MM.1S (cell line): ENCODE measurements around the gene PPP1R14C.

Experiments
- DNase-seq: peaks from one replicate; pipeline ENCODE4 v3.0.0-alpha.2; 2015
- H2AFZ ChIP-seq: fragments of 300-600 bp; sonication (generic); 2 replicates; pipeline ENCODE4 v1.6.0; 2016; ENCODE audit warnings: antibody characterized with exemption, low read length
- H3F3A ChIP-seq: fragments of 300-600 bp; sonication (generic); 2 replicates; pipeline ENCODE4 v1.6.1; 2016; ENCODE audit warnings: mild to moderate bottlenecking, antibody characterized with exemption, low read length, moderate library complexity, mixed read lengths; ENCODE audit not compliant: insufficient read depth
- H3K27ac ChIP-seq: fragments of 300-600 bp; sonication (generic); 2 replicates; pipeline ENCODE4 v1.5.1; 2016; ENCODE audit warnings: mild to moderate bottlenecking, low read length
- H3K27me3 ChIP-seq: fragments of 300-600 bp; sonication (generic); replicated peaks from 2 replicates; pipeline ENCODE4 v1.6.0; 2016; ENCODE audit warnings: low read length; ENCODE audit not compliant: insufficient read depth
- H3K36me3 ChIP-seq: fragments of 300-600 bp; sonication (generic); replicated peaks from 2 replicates; pipeline ENCODE4 v1.6.1; 2016; ENCODE audit warnings: mild to moderate bottlenecking, low read length, mixed read lengths; ENCODE audit not compliant: insufficient read depth
- H3K4me1 ChIP-seq: fragments of 300-600 bp; sonication (generic); 2 replicates; pipeline ENCODE4 v1.6.1; 2016; ENCODE audit warnings: low read length, mixed read lengths
- H3K4me2 ChIP-seq: fragments of 300-600 bp; sonication (generic); 2 replicates; pipeline ENCODE4 v1.6.0; 2016; ENCODE audit warnings: low read depth, low read length
- H3K4me3 ChIP-seq: fragments of 300-600 bp; sonication (generic); 2 replicates; pipeline ENCODE4 v1.5.1; 2016; ENCODE audit warnings: low read length, mixed read lengths
- H3K79me2 ChIP-seq: fragments of 300-600 bp; sonication (generic); 2 replicates; pipeline ENCODE4 v1.6.1; 2016; ENCODE audit warnings: mixed run types, low read length, mixed read lengths
- H3K9ac ChIP-seq: fragments of 300-600 bp; sonication (generic); 2 replicates; pipeline ENCODE4 v1.6.1; 2016; ENCODE audit warnings: low read length, mixed read lengths
- H3K9me2 ChIP-seq: fragments of 300-600 bp; sonication (generic); replicated peaks from 2 replicates; pipeline ENCODE4 v1.6.1; 2016; ENCODE audit warnings: mild to moderate bottlenecking, low read length, mixed read lengths; ENCODE audit not compliant: insufficient read depth
- H3K9me3 ChIP-seq: fragments of 300-600 bp; sonication (generic); replicated peaks from 2 replicates; pipeline ENCODE4 v1.6.1; 2016; ENCODE audit warnings: mild to moderate bottlenecking, low read length, mixed read lengths; ENCODE audit not compliant: insufficient read depth
- H4K20me1 ChIP-seq: fragments of 300-600 bp; sonication (generic); 2 replicates; pipeline ENCODE4 v1.6.1; 2016; ENCODE audit warnings: mild to moderate bottlenecking, low read length, moderate library complexity, mixed read lengths; ENCODE audit not compliant: insufficient read depth
- EZH2 ChIP-seq: fragments of 300-600 bp; sonication (generic); optimal IDR thresholded peaks from 2 replicates; pipeline ENCODE3; 2017; ENCODE audit warnings: low read depth, mild to moderate bottlenecking, antibody characterized with exemption, low read length, mixed read lengths
- EZH2phosphoT487 ChIP-seq: fragments of 300-600 bp; sonication (generic); IDR thresholded peaks from 2 replicates; pipeline ENCODE4 v1.6.1; 2018; ENCODE audit warnings: antibody characterized with exemption, low read length
- TF ChIP-seq, protein P1 (sequence below): fragments of 300-600 bp; sonication (generic); IDR thresholded peaks from 2 replicates; pipeline ENCODE4 v1.5.1; 2016; ENCODE audit warnings: antibody characterized with exemption, low read length, mixed read lengths

Gene PPP1R14C

DNA sequence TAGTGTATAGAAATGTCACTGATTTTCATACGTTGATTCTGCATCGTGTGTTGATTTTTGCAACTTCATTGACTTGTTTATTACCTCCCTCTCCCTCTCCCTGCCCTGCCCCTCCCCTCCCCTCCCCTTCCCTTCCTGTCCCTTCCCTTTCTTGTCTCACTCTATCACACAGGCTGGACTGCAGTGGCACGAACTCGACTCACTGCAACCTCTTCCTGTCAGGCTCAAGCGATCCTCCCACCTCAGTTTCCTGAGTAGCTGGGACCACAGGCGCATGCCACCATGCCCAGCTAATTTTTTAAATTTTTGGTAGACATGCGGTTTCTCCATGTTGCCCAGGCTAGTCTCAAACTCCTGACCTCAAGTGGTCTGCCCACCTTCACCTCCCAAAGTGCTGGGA is 19.2 kb upstream of the PPP1R14C start:
- Histone ChIP-seq H2AFZ (no peak overlapping the region), H3K36me3 (no peaks in the 10 kb centered on the region), H3K27ac (no peak overlapping the region), H3K4me2 (no peak overlapping the region), H3K79me2 (no peaks in the 10 kb centered on the region), H3K4me3 (no peak overlapping the region), H3K9me3 (no peaks in the 10 kb centered on the region), H4K20me1 (no peaks in the 10 kb centered on the region), H3K4me1 (no peaks in the 10 kb centered on the region), H3K27me3 (no peaks in the 10 kb centered on the region), H3F3A (no peaks in the 10 kb centered on the region), H3K9ac (no peak overlapping the region), H3K9me2 (no peaks in the 10 kb centered on the region)
- no peak for TF ChIP-seq EZH2phosphoT487
- TF ChIP-seq, protein P1, sequence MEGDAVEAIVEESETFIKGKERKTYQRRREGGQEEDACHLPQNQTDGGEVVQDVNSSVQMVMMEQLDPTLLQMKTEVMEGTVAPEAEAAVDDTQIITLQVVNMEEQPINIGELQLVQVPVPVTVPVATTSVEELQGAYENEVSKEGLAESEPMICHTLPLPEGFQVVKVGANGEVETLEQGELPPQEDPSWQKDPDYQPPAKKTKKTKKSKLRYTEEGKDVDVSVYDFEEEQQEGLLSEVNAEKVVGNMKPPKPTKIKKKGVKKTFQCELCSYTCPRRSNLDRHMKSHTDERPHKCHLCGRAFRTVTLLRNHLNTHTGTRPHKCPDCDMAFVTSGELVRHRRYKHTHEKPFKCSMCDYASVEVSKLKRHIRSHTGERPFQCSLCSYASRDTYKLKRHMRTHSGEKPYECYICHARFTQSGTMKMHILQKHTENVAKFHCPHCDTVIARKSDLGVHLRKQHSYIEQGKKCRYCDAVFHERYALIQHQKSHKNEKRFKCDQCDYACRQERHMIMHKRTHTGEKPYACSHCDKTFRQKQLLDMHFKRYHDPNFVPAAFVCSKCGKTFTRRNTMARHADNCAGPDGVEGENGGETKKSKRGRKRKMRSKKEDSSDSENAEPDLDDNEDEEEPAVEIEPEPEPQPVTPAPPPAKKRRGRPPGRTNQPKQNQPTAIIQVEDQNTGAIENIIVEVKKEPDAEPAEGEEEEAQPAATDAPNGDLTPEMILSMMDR, result no peak
- no peak for TF ChIP-seq EZH2
- no peak for DNase-seq

DNA sequence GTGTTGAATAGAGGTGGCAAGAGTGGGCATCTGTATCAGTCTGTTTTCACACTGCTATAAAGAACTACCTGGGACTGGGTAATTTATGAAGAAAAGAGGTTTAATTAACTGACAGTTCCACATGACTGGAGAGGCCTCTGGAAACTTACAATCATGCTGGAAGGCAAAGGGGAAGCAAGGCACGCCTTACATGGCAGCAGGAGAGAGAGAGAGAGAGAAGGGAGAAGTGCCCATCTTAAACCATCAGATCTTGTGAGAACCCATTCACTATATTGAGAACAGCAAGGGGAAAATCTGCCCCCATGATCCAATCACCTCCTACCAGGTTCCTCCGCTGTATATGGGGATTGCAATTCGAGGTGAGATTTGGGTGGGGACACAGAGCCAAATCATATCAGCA is 18.6 kb upstream of the PPP1R14C start:
- H3K79me2 ChIP-seq, result no peaks in the 10 kb centered on the region
- no peaks in the 10 kb centered on the region for H3K9me2 ChIP-seq
- no peak overlapping the region for H2AFZ ChIP-seq
- H3K4me2 ChIP-seq, result no peak overlapping the region
- TF ChIP-seq, protein P1, result no peak
- TF ChIP-seq EZH2 (no peak), EZH2phosphoT487 (no peak)
- H3K36me3 ChIP-seq, result no peaks in the 10 kb centered on the region
- H4K20me1 ChIP-seq, result no peaks in the 10 kb centered on the region
- no peaks in the 10 kb centered on the region for H3K4me1 ChIP-seq
- no peak for DNase-seq
- no peak overlapping the region for H3K9ac ChIP-seq
- no peaks in the 10 kb centered on the region for H3K9me3 ChIP-seq
- no peaks in the 10 kb centered on the region for H3F3A ChIP-seq
- no peaks in the 10 kb centered on the region for H3K27me3 ChIP-seq
- no peak overlapping the region for H3K4me3 ChIP-seq
- no peak overlapping the region for H3K27ac ChIP-seq

DNA sequence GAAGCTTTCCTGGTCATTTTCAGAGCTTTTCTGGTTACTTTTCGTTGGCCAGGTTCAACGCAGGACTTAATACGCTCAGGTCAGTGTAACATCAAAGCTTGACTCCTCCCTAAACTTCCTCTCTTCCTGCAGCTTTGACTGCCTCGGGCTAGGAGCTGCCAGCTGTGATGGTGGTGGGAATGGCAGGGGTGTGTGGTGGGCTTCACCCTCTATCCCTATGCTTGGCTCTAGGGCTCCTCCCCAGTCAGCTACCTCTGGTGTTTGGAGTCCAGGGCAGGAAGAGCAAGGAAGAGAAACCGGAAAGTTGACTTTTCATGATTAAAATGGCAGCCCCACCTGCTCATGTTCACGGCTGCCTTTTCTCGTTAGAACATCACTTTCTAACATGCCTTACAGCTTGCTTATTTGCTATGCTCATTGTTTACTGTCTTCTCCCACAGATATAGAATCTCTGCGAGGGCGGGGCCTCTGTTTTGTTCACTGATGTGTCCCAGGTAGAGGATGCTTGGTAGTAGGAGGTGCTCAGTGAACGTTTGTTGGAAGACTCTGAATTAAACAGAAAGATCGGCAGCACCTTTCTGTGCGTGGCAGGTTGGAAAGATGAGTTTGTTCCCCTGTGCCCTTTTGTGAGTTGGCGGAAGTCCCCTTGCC is 16.1 kb upstream of the PPP1R14C start:
- Histone ChIP-seq H3K27me3 (no peaks in the 10 kb centered on the region), H3K9me2 (no peaks in the 10 kb centered on the region), H3K79me2 (no peaks in the 10 kb centered on the region), H2AFZ (no peak overlapping the region), H3K27ac (no peak overlapping the region), H4K20me1 (no peaks in the 10 kb centered on the region), H3K9me3 (no peaks in the 10 kb centered on the region), H3K36me3 (no peaks in the 10 kb centered on the region), H3K4me1 (no peaks in the 10 kb centered on the region), H3F3A (no peaks in the 10 kb centered on the region), H3K4me3 (no peak overlapping the region), H3K4me2 (no peak overlapping the region), H3K9ac (no peak overlapping the region)
- no peak for DNase-seq
- no peak for TF ChIP-seq EZH2phosphoT487
- TF ChIP-seq, protein P1, result no peak
- TF ChIP-seq EZH2, result no peak
